ENCODE measurements around the gene MSMP. TPM values are rescaled to one million over a fixed set of nuclear protein-coding genes. Genes with fewer than 3 reads are reported as not detected.

Gene MSMP
- total RNA-seq, 1 donor, result not detected

GRCh38 chr9:35726931-35727330 lies 27.1 kb downstream of the MSMP start:
- peak; percentile 53 for DNase-seq (ENCODE audit: low read depth)
- no peak for TF ChIP-seq CTCF (IDR thresholded peaks at IDR 0.05; ENCODE audit: insufficient read depth, low read length)
- H3K4me3 ChIP-seq (ENCODE audit: low read depth, low read length), result peak overlapping the region; percentile 98

- no peak for TF ChIP-seq CTCF (IDR thresholded peaks at IDR 0.05; ENCODE audit: insufficient read depth, low read length)
- H3K4me3 ChIP-seq (ENCODE audit: low read depth, low read length), result no peak overlapping the region
- DNase-seq (ENCODE audit: low read depth), result no peak
Observed at GRCh38 chr9:35725362-35725761, 28.7 kb downstream of the MSMP start.

GRCh38 chr9:35723908-35724307 lies 30.2 kb downstream of the MSMP start:
- no peak for DNase-seq (ENCODE audit: low read depth)
- H3K4me3 ChIP-seq (ENCODE audit: low read depth, low read length), result no peak overlapping the region
- TF ChIP-seq CTCF (IDR thresholded peaks at IDR 0.05; ENCODE audit: insufficient read depth, low read length), result no peak

- TF ChIP-seq CTCF (IDR thresholded peaks at IDR 0.05; ENCODE audit: insufficient read depth, low read length), result no peak
- H3K4me3 ChIP-seq (ENCODE audit: low read depth, low read length), result no peak overlapping the region
- DNase-seq (ENCODE audit: low read depth), result no peak
Observed at GRCh38 chr9:35723426-35723825, 30.6 kb downstream of the MSMP start.

- DNase-seq (ENCODE audit: low read depth), result no peak
- no peak for TF ChIP-seq CTCF (IDR thresholded peaks at IDR 0.05; ENCODE audit: insufficient read depth, low read length)
- no peak overlapping the region for H3K4me3 ChIP-seq (ENCODE audit: low read depth, low read length)
Observed at GRCh38 chr9:35719546-35719945, 34.5 kb downstream of the MSMP start.

- no peak for TF ChIP-seq CTCF (IDR thresholded peaks at IDR 0.05; ENCODE audit: insufficient read depth, low read length)
- no peak for DNase-seq (ENCODE audit: low read depth)
Observed at GRCh38 chr9:35718721-35719511, 35.2 kb downstream of the MSMP start.

More at GRCh38 chr9:35718721-35719511, 35.2 kb downstream of the MSMP start:
- H3K4me3 ChIP-seq (ENCODE audit: low read depth, low read length), result no peak overlapping the region

All from fibroblast of the aortic adventitia (primary cell).